Cerebellar nuclear complex (tissue), 1 donor: Measurements from ENCODE around the gene ACAD10.

ENCODE experiments used
- DNase-seq, 2 experiments: peaks; one replicate each; lab custom pipeline; 2025; lab: John Stamatoyannopoulos, UW

The ACAD10 gene

DNA sequence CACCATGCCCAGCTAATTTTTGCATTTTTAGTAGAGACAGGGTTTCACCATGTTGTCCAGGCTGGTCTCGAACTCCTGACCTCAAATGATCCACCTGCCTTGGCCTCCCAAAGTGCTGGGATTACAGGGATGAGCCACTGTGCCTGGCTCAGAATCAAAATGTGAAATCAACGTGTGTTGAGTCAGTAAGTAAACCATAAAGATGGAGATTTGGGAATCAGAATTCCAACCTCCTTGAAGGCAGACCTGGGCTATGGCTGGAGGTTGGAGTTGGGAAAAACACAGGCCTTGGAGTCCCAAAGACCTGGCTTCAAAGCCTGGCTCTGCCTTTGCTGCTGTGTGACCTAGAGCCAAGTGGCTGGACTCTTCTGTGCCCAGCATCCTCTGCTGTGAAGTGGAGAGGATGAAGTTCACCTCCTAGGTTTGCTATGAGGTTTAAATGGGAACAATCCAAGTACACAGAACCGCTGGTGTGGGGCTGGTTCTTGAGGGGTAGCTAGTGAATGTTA, 91.0 kb downstream of the ACAD10 start:
- no peak for DNase-seq

- no peak for DNase-seq
Measured at GRCh38 chr12:111777345-111778045, 91.6 kb downstream of the ACAD10 start.

GRCh38 chr12:111780166-111780565, 94.3 kb downstream of the ACAD10 start:
- no peak for DNase-seq

DNA sequence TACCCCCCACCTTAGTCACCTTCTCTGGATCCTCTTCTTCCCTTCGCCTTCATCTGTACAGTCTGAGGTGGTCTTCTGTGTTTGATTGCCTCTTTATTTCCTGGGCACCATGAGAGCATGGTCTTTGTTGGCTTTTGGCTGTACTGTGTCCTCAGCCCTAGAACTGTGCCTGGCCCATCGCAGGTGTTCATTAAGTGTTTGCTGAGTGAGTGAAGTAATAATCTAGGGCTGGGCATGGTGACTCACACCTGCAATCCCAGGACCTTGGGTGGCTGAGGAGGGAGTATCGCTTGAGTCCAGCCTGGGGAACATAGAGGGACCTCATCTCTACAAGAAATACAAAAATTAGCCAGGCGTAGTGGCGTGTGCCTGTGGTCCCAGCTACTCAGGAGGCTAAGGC, 94.8 kb downstream of the ACAD10 start:
- no peak for DNase-seq

- no peak for DNase-seq
Measured at GRCh38 chr12:111781085-111781658, 95.3 kb downstream of the ACAD10 start.

DNA sequence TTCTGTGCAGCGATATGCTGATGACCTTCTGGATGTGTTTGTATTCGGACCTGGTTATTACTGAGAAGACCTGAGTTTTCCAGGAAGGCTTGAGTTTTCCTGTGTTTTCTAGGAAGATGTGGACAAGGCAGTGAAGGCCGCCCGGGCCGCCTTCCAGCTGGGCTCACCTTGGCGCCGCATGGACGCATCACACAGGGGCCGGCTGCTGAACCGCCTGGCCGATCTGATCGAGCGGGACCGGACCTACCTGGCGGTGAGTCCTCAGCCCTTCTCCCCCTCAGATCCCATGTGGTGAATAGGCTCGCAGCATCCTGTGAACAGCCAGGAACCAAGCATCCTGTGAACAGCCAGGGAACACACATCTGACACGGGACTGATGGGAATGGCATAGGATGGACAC, 97.2 kb downstream of the ACAD10 start:
- DNase-seq = no peak

- DNase-seq = no peak
Measured at GRCh38 chr12:111784953-111785352, 99.1 kb downstream of the ACAD10 start.

DNA sequence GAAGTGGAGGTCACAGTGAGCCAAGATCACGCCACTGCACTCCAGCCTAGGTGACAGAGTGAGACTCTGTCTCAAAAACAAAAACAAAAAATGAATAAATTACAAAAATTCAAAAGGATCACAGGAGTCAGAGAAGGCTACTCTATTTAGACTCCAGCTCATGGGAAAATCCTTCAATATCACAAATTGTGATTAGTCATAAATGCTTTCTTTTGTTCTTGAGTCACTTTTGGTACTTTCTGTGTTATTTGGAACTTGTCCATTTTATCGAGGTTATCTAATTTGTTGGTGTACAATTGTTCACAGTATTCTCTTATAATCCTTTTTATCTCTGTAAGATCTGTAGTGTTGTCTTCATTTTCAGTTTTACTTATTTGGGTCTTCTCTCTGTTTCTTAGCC, 99.8 kb downstream of the ACAD10 start:
- no peak for DNase-seq

DNA sequence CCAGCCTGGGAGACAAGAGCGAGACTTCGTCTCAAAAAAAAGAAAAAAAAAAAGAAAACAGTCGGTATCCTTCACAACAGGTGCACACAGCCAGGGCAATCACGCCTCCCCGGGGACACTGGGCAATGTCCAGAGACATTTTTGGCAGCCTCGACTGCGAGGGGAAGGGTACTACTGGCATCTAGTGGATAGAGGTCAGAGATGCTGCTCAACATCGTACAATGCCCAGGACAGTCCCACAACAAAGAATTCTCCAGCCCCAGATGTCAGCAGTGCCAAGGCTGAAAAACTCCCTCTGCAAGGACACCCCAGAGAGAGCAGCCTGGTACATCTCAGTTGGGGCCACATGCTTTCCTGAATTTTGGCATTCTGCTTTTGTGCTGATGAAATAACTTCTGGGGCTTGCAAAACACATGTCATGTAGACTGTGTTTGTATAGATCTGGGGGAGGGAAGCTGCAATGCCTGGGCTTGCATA, 102.4 kb downstream of the ACAD10 start:
- no peak for DNase-seq

- DNase-seq = no peak
Measured at GRCh38 chr12:111789779-111790178, 103.9 kb downstream of the ACAD10 start.

DNA sequence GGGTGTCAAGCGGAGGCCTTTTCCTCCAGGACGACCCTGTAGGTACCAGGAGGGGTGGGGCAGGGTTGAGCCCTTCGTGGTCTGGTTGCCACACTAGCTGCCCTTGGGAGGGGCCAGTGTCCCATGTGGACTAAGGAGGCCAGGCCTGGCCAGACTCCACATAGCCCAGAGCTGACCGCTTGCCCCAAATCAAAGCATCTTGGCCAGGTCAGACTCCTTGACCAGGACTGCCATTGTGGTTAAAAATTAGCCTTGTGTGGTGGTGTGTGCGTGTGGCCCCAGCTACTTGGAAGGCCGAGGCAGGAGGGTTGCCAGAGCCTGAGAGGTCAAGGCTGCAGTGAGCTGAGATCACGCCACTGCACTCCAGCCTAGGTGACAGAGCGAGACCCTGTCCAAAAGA, 105.7 kb downstream of the ACAD10 start:
- no peak for DNase-seq

DNA sequence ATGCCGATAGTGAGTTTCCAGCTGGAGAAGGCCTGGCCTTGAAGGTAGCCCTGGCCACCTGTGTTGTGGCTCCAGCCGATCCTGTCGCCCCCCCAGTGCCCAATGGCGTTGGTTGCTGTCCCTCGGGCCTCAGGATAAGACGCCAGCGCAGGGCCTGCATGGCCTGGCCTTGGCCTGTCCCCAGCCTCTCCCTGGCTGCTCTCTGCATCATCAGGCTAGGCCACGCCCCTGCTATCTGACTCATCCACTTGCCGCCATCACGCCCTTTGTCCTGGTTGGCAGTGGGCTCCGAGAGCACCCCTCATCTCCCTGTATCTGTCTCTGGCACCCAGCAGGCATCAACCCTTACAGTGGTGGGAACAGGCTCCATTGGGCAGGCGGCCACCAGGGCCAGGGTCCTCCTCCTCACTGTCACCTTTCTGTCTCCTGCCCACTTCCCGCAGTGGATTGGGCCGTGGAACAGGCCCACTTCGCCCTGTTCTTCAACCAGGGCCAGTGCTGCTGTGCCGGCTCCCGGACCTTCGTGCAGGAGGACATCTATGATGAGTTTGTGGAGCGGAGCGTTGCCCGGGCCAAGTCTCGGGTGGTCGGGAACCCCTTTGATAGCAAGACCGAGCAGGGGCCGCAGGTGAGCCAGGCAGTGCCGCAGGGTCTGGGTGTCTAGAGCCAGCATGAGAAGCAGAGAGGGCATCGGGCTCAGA, 106.5 kb downstream of the ACAD10 start:
- DNase-seq = no peak

DNA sequence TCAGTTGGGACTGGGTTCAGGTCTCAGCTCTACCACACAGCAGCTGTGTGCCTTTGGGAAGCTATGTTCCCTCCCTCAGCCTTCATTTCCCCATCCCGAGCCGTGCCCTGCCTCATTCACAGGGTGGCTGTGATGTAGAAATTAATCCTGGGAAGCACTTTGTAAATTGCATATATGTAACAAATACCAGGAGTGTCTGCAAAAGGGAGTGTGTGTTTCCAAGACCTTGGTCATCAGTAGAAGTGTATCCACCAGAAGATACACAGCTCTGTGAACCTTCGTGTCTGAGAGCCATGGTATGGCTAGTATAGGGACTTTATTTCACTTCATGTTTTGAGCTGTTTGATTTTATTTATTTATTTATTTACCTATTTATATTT, 107.0 kb downstream of the ACAD10 start:
- DNase-seq = no peak

DNA sequence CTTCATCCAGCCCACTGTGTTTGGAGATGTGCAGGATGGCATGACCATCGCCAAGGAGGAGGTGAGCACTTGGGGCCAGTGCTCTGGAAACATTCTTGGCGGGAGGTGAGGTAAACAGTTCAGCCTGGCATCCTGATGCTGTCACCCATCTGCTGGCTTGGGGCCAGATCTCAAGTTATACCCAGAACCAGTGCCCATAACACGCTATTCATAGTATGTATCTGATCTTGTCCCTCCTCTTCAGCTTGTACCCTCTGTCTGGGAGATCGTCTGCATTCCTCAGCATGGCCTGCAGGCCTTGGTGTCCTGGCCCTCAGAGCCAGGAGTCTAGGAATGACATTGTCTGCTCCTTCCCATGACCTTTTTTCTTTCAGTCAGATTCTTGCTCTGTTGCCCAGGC, 112.3 kb downstream of the ACAD10 start:
- no peak for DNase-seq

GRCh38 chr12:111799758-111800157, 113.9 kb downstream of the ACAD10 start:
- DNase-seq = no peak

DNA sequence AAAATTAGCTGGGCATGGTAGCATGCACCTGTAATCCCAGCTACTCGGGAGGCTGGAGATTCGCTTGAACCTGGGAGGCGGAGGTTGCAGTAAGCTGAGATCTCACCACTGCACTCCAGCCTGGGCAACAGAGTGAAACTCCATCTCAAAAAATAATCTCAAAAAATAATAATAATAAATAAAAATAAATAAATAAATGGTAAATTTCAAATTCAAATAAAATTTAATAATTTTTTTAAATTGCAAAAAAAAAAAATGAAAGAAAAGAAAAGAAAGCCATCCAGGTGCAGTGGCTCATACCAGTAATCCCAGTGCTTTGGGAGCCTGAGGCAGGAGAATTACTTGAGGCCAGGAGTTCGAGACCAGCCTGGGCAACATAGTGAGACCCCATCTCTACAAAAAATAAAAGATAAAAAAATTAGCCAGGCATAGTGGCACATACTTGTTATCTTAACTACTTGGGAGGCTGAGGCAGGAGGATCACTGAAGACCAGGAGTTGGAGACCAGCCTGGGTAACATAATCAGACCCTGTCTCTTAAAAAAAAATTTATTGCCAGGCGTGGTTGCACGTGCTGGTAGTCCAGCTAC, 117.3 kb downstream of the ACAD10 start:
- DNase-seq = no peak

DNA sequence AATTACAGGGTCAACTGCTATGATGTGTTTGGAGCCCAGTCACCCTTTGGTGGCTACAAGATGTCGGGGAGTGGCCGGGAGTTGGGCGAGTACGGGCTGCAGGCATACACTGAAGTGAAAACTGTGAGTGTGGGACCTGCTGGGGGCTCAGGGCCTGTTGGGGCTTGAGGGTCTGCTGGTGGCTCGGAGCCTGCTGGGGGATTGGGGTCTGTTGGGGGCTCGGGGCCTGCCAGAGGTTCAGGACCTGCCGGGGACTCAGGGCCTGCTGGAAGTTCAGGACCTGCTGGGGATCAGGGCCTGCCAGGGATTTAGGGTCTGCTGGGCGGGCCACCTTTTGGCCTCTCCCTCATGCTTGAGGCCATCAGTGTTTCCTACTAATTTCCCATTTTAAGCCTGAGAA, 118.0 kb downstream of the ACAD10 start:
- DNase-seq = no peak

GRCh38 chr12:111806304-111806703, 120.5 kb downstream of the ACAD10 start:
- no peak for DNase-seq
